ENCODE data around the gene GLYR1.
A peak's percentile ranks its signal among the peaks of the same experiment; 100 is the strongest.

The GLYR1 gene

GRCh38 chr16:4800290-4801041, 46.6 kb downstream of the GLYR1 start:
- Mint-ChIP-seq H3K27me3 (no peaks in the 10 kb centered on the region), H3K9me3 (no peaks in the 10 kb centered on the region), H3K27ac (no peak overlapping the region), H3K4me3 (peak overlapping the region; percentile 55), H3K4me1 (ENCODE audit: low read depth) (peaks cover 17% of the 10 kb centered on the region), H3K36me3 (ENCODE audit: low read depth) (peaks cover 20% of the 10 kb centered on the region)
- no peak for DNase-seq

- H3K4me3 Mint-ChIP-seq = no peak overlapping the region
- peaks cover 17% of the 10 kb centered on the region for H3K4me1 Mint-ChIP-seq (ENCODE audit: low read depth)
- H3K36me3 Mint-ChIP-seq (ENCODE audit: low read depth) = peaks cover 9% of the 10 kb centered on the region
- H3K9me3 Mint-ChIP-seq = no peaks in the 10 kb centered on the region
- DNase-seq = no peak
- no peak overlapping the region for H3K27ac Mint-ChIP-seq
- no peaks in the 10 kb centered on the region for H3K27me3 Mint-ChIP-seq
Observed at GRCh38 chr16:4799171-4799855, 47.8 kb downstream of the GLYR1 start.

- Mint-ChIP-seq H3K4me3 (no peak overlapping the region), H3K27ac (no peak overlapping the region), H3K9me3 (no peaks in the 10 kb centered on the region), H3K4me1 (ENCODE audit: low read depth) (peaks cover 14% of the 10 kb centered on the region), H3K27me3 (no peaks in the 10 kb centered on the region), H3K36me3 (ENCODE audit: low read depth) (no peaks in the 10 kb centered on the region)
- no peak for DNase-seq
Observed at GRCh38 chr16:4798456-4798855, 48.6 kb downstream of the GLYR1 start.

- H3K9me3 Mint-ChIP-seq = no peaks in the 10 kb centered on the region
- H3K36me3 Mint-ChIP-seq (ENCODE audit: low read depth) = no peaks in the 10 kb centered on the region
- H3K27ac Mint-ChIP-seq = no peak overlapping the region
- H3K27me3 Mint-ChIP-seq = no peaks in the 10 kb centered on the region
- no peak overlapping the region for H3K4me3 Mint-ChIP-seq
- peaks cover 8% of the 10 kb centered on the region for H3K4me1 Mint-ChIP-seq (ENCODE audit: low read depth)
- no peak for DNase-seq
Observed at GRCh38 chr16:4797805-4798252, 49.3 kb downstream of the GLYR1 start.

GRCh38 chr16:4796982-4797804, 49.9 kb downstream of the GLYR1 start:
- Mint-ChIP-seq H3K27ac (no peak overlapping the region), H3K27me3 (no peaks in the 10 kb centered on the region), H3K36me3 (ENCODE audit: low read depth) (no peaks in the 10 kb centered on the region), H3K4me3 (no peak overlapping the region), H3K9me3 (no peaks in the 10 kb centered on the region), H3K4me1 (ENCODE audit: low read depth) (peaks cover 8% of the 10 kb centered on the region)
- DNase-seq = no peak

- Mint-ChIP-seq H3K4me1 (ENCODE audit: low read depth) (peaks cover 3% of the 10 kb centered on the region), H3K9me3 (no peaks in the 10 kb centered on the region), H3K4me3 (no peak overlapping the region), H3K27ac (no peak overlapping the region), H3K27me3 (no peaks in the 10 kb centered on the region), H3K36me3 (ENCODE audit: low read depth) (no peaks in the 10 kb centered on the region)
- DNase-seq = no peak
Observed at GRCh38 chr16:4795828-4796572, 51.1 kb downstream of the GLYR1 start.

GRCh38 chr16:4795181-4795827, 51.8 kb downstream of the GLYR1 start, which contains the start of gene SMIM22:
SMIM22 (plus strand) TSS chr16:4795369; CDS start chr16:4795735, 366 bp downstream.
- no peak for DNase-seq
- H3K27ac Mint-ChIP-seq = no peak within 1 kb of the TSS
- H3K9me3 Mint-ChIP-seq = no peaks in the 10 kb centered on the region
- no peak within 1 kb of the TSS for H3K4me3 Mint-ChIP-seq
- no peaks in the 10 kb centered on the region for H3K36me3 Mint-ChIP-seq (ENCODE audit: low read depth)
- H3K4me1 Mint-ChIP-seq (ENCODE audit: low read depth) = no peaks in the 10 kb centered on the region
- no peaks in the 10 kb centered on the region for H3K27me3 Mint-ChIP-seq

- H3K36me3 Mint-ChIP-seq (ENCODE audit: low read depth) = no peaks in the 10 kb centered on the region
- no peaks in the 10 kb centered on the region for H3K27me3 Mint-ChIP-seq
- no peaks in the 10 kb centered on the region for H3K9me3 Mint-ChIP-seq
- no peaks in the 10 kb centered on the region for H3K4me1 Mint-ChIP-seq (ENCODE audit: low read depth)
- no peak for DNase-seq
- H3K4me3 Mint-ChIP-seq = no peak overlapping the region
- H3K27ac Mint-ChIP-seq = no peak overlapping the region
Observed at GRCh38 chr16:4792951-4793513, 54.1 kb downstream of the GLYR1 start.

- DNase-seq = no peak
- no peaks in the 10 kb centered on the region for H3K27me3 Mint-ChIP-seq
- H3K27ac Mint-ChIP-seq = no peak overlapping the region
- H3K9me3 Mint-ChIP-seq = no peaks in the 10 kb centered on the region
- H3K36me3 Mint-ChIP-seq (ENCODE audit: low read depth) = no peaks in the 10 kb centered on the region
- H3K4me1 Mint-ChIP-seq (ENCODE audit: low read depth) = no peaks in the 10 kb centered on the region
- H3K4me3 Mint-ChIP-seq = no peak overlapping the region
Observed at GRCh38 chr16:4790871-4791270, 56.2 kb downstream of the GLYR1 start.

- H3K4me3 Mint-ChIP-seq = no peak overlapping the region
- H3K27ac Mint-ChIP-seq = no peak overlapping the region
- no peak for DNase-seq
- H3K27me3 Mint-ChIP-seq = no peaks in the 10 kb centered on the region
- no peaks in the 10 kb centered on the region for H3K9me3 Mint-ChIP-seq
- no peaks in the 10 kb centered on the region for H3K4me1 Mint-ChIP-seq (ENCODE audit: low read depth)
- H3K36me3 Mint-ChIP-seq (ENCODE audit: low read depth) = no peaks in the 10 kb centered on the region
Observed at GRCh38 chr16:4790261-4790660, 56.8 kb downstream of the GLYR1 start.

- H3K36me3 Mint-ChIP-seq (ENCODE audit: low read depth) = no peaks in the 10 kb centered on the region
- DNase-seq = no peak
- no peaks in the 10 kb centered on the region for H3K9me3 Mint-ChIP-seq
- no peaks in the 10 kb centered on the region for H3K27me3 Mint-ChIP-seq
- no peak overlapping the region for H3K4me3 Mint-ChIP-seq
- no peak overlapping the region for H3K27ac Mint-ChIP-seq
- H3K4me1 Mint-ChIP-seq (ENCODE audit: low read depth) = no peaks in the 10 kb centered on the region
Observed at GRCh38 chr16:4788910-4789309, 58.2 kb downstream of the GLYR1 start.

- H3K27me3 Mint-ChIP-seq = no peaks in the 10 kb centered on the region
- no peak overlapping the region for H3K27ac Mint-ChIP-seq
- H3K4me1 Mint-ChIP-seq (ENCODE audit: low read depth) = no peaks in the 10 kb centered on the region
- H3K4me3 Mint-ChIP-seq = no peak overlapping the region
- H3K36me3 Mint-ChIP-seq (ENCODE audit: low read depth) = no peaks in the 10 kb centered on the region
- no peaks in the 10 kb centered on the region for H3K9me3 Mint-ChIP-seq
- DNase-seq = no peak
Observed at GRCh38 chr16:4788489-4788889, 58.6 kb downstream of the GLYR1 start.

- H3K4me3 Mint-ChIP-seq = no peak within 1 kb of the TSS
- no peak for DNase-seq
- H3K27ac Mint-ChIP-seq = no peak within 1 kb of the TSS
- no peaks in the 10 kb centered on the region for H3K27me3 Mint-ChIP-seq
- H3K4me1 Mint-ChIP-seq (ENCODE audit: low read depth) = no peaks in the 10 kb centered on the region
- no peaks in the 10 kb centered on the region for H3K36me3 Mint-ChIP-seq (ENCODE audit: low read depth)
- H3K9me3 Mint-ChIP-seq = no peaks in the 10 kb centered on the region
Observed at GRCh38 chr16:4787627-4788482, 59.2 kb downstream of the GLYR1 start, which contains the start of gene SEPTIN12. SEPTIN12 (minus strand) TSS chr16:4788345; CDS start chr16:4787645, 700 bp downstream.

All from activated T-cell treated with anti-CD3 and anti-CD28 coated beads, Interleukin-2, amount 50 U/mL, for 24 hours (primary cell).